ENCODE results near the gene DNAJB5.

The DNAJB5 gene

GRCh38 chr9:34971146-34971811 lies 18.3 kb upstream of the DNAJB5 start:
- Mint-ChIP-seq H3K9me3 (no peaks in the 10 kb centered on the region), H3K4me1 (ENCODE audit: low read depth) (no peaks in the 10 kb centered on the region), H3K4me3 (no peak overlapping the region), H3K27ac (no peak overlapping the region), H3K36me3 (ENCODE audit: low read depth) (no peaks in the 10 kb centered on the region), H3K27me3 (peaks cover 22% of the 10 kb centered on the region)

GRCh38 chr9:34974664-34975063 lies 14.9 kb upstream of the DNAJB5 start:
- peaks cover 2% of the 10 kb centered on the region for H3K27me3 Mint-ChIP-seq
- H3K4me1 Mint-ChIP-seq (ENCODE audit: low read depth) = no peaks in the 10 kb centered on the region
- no peak overlapping the region for H3K4me3 Mint-ChIP-seq
- H3K9me3 Mint-ChIP-seq = no peaks in the 10 kb centered on the region
- no peaks in the 10 kb centered on the region for H3K36me3 Mint-ChIP-seq (ENCODE audit: low read depth)
- no peak overlapping the region for H3K27ac Mint-ChIP-seq

- H3K9me3 Mint-ChIP-seq = no peaks in the 10 kb centered on the region
- H3K36me3 Mint-ChIP-seq (ENCODE audit: low read depth) = no peaks in the 10 kb centered on the region
- no peak overlapping the region for H3K4me3 Mint-ChIP-seq
- no peaks in the 10 kb centered on the region for H3K27me3 Mint-ChIP-seq
- H3K27ac Mint-ChIP-seq = no peak overlapping the region
- H3K4me1 Mint-ChIP-seq (ENCODE audit: low read depth) = no peaks in the 10 kb centered on the region
Measured at GRCh38 chr9:34976441-34976840, 13.1 kb upstream of the DNAJB5 start.

- Mint-ChIP-seq H3K9me3 (no peaks in the 10 kb centered on the region), H3K27me3 (no peaks in the 10 kb centered on the region), H3K4me1 (ENCODE audit: low read depth) (no peaks in the 10 kb centered on the region), H3K4me3 (no peak overlapping the region), H3K36me3 (ENCODE audit: low read depth) (no peaks in the 10 kb centered on the region), H3K27ac (no peak overlapping the region)
Measured at GRCh38 chr9:34976992-34977391, 12.6 kb upstream of the DNAJB5 start.

GRCh38 chr9:34980181-34980761 lies 9.3 kb upstream of the DNAJB5 start:
- Mint-ChIP-seq H3K4me1 (ENCODE audit: low read depth) (peaks cover 29% of the 10 kb centered on the region), H3K9me3 (no peaks in the 10 kb centered on the region), H3K27ac (no peak overlapping the region)

GRCh38 chr9:34982361-34982760 lies 7.2 kb upstream of the DNAJB5 start:
- H3K4me3 Mint-ChIP-seq = no peak overlapping the region
- H3K36me3 Mint-ChIP-seq (ENCODE audit: low read depth) = no peaks in the 10 kb centered on the region
- H3K27me3 Mint-ChIP-seq = no peaks in the 10 kb centered on the region
- H3K27ac Mint-ChIP-seq = no peak overlapping the region
- no peaks in the 10 kb centered on the region for H3K9me3 Mint-ChIP-seq
- peaks cover 50% of the 10 kb centered on the region for H3K4me1 Mint-ChIP-seq (ENCODE audit: low read depth)

More at GRCh38 chr9:34980181-34980761, 9.3 kb upstream of the DNAJB5 start:
- Mint-ChIP-seq H3K4me3 (no peak overlapping the region), H3K27me3 (no peaks in the 10 kb centered on the region), H3K36me3 (ENCODE audit: low read depth) (no peaks in the 10 kb centered on the region)

GRCh38 chr9:34983209-34983608 lies 6.3 kb upstream of the DNAJB5 start:
- no peak overlapping the region for H3K4me3 Mint-ChIP-seq
- no peaks in the 10 kb centered on the region for H3K27me3 Mint-ChIP-seq
- no peaks in the 10 kb centered on the region for H3K36me3 Mint-ChIP-seq (ENCODE audit: low read depth)
- peaks cover 56% of the 10 kb centered on the region for H3K4me1 Mint-ChIP-seq (ENCODE audit: low read depth)
- H3K9me3 Mint-ChIP-seq = no peaks in the 10 kb centered on the region
- H3K27ac Mint-ChIP-seq = no peak overlapping the region

- H3K27ac Mint-ChIP-seq = no peak overlapping the region
- H3K4me1 Mint-ChIP-seq (ENCODE audit: low read depth) = peaks cover 65% of the 10 kb centered on the region
- H3K4me3 Mint-ChIP-seq = no peak overlapping the region
- no peaks in the 10 kb centered on the region for H3K9me3 Mint-ChIP-seq
- no peaks in the 10 kb centered on the region for H3K36me3 Mint-ChIP-seq (ENCODE audit: low read depth)
- no peaks in the 10 kb centered on the region for H3K27me3 Mint-ChIP-seq
Measured at GRCh38 chr9:34984049-34984448, 5.5 kb upstream of the DNAJB5 start.

- Mint-ChIP-seq H3K36me3 (ENCODE audit: low read depth) (no peaks in the 10 kb centered on the region), H3K4me3 (no peak overlapping the region), H3K9me3 (no peaks in the 10 kb centered on the region), H3K4me1 (ENCODE audit: low read depth) (peaks cover 74% of the 10 kb centered on the region), H3K27me3 (no peaks in the 10 kb centered on the region), H3K27ac (peak overlapping the region; percentile 45)
Measured at GRCh38 chr9:34985311-34985899, 4.1 kb upstream of the DNAJB5 start.

- H3K4me3 Mint-ChIP-seq = peak overlapping the region; percentile 10
- H3K36me3 Mint-ChIP-seq (ENCODE audit: low read depth) = no peaks in the 10 kb centered on the region
- peak overlapping the region; percentile 45 for H3K27ac Mint-ChIP-seq
- no peaks in the 10 kb centered on the region for H3K9me3 Mint-ChIP-seq
- peaks cover 83% of the 10 kb centered on the region for H3K4me1 Mint-ChIP-seq (ENCODE audit: low read depth)
- no peaks in the 10 kb centered on the region for H3K27me3 Mint-ChIP-seq
Measured at GRCh38 chr9:34986540-34987047, 3.0 kb upstream of the DNAJB5 start.

- Mint-ChIP-seq H3K4me3 (peak overlapping the region; percentile 10), H3K27me3 (no peaks in the 10 kb centered on the region)
Measured at GRCh38 chr9:34987160-34987901, 2.2 kb upstream of the DNAJB5 start.

GRCh38 chr9:34988218-34989002 lies 1.1 kb upstream of the DNAJB5 start:
- Mint-ChIP-seq H3K36me3 (ENCODE audit: low read depth) (peaks cover 5% of the 10 kb centered on the region), H3K4me1 (ENCODE audit: low read depth) (peaks cover 89% of the 10 kb centered on the region), H3K27me3 (no peaks in the 10 kb centered on the region), H3K4me3 (peak overlapping the region; percentile 90), H3K9me3 (no peaks in the 10 kb centered on the region), H3K27ac (peak overlapping the region; percentile 95)

More at GRCh38 chr9:34987160-34987901, 2.2 kb upstream of the DNAJB5 start:
- no peaks in the 10 kb centered on the region for H3K9me3 Mint-ChIP-seq
- no peaks in the 10 kb centered on the region for H3K36me3 Mint-ChIP-seq (ENCODE audit: low read depth)
- peak overlapping the region; percentile 45 for H3K27ac Mint-ChIP-seq
- H3K4me1 Mint-ChIP-seq (ENCODE audit: low read depth) = peaks cover 89% of the 10 kb centered on the region

- peaks cover 5% of the 10 kb centered on the region for H3K36me3 Mint-ChIP-seq (ENCODE audit: low read depth)
- peak overlapping the region; percentile 90 for H3K4me3 Mint-ChIP-seq
- H3K27me3 Mint-ChIP-seq = no peaks in the 10 kb centered on the region
- peaks cover 86% of the 10 kb centered on the region for H3K4me1 Mint-ChIP-seq (ENCODE audit: low read depth)
- H3K27ac Mint-ChIP-seq = peak overlapping the region; percentile 85
- no peaks in the 10 kb centered on the region for H3K9me3 Mint-ChIP-seq
Measured at GRCh38 chr9:34989946-34990635, 546 bp downstream of the DNAJB5 start.
